ENCODE data around the gene RBM48. TPM values are rescaled to one million over a fixed set of nuclear protein-coding genes. Genes with fewer than 3 reads are reported as not detected.

The RBM48 gene
- total RNA-seq, 1 donor from 2014 or later: 17.0 TPM

GRCh38 chr7:92508946-92509345 lies 19.6 kb upstream of the RBM48 start:
- Mint-ChIP-seq H3K27me3 (no peaks in the 10 kb centered on the region), H3K4me3 (no peak overlapping the region), H3K27ac (no peak overlapping the region), H3K4me1 (ENCODE audit: unreplicated experiment) (no peaks in the 10 kb centered on the region), H3K36me3 (peaks cover 23% of the 10 kb centered on the region), H3K9me3 (no peaks in the 10 kb centered on the region)
- TF ChIP-seq CTCF (conservative IDR thresholded peaks at IDR 0.05): no peak
- DNase-seq (ENCODE audit: extremely low spot score, unreplicated experiment): no peak

- Mint-ChIP-seq H3K4me3 (no peak overlapping the region), H3K36me3 (peaks cover 18% of the 10 kb centered on the region), H3K9me3 (no peaks in the 10 kb centered on the region), H3K27me3 (no peaks in the 10 kb centered on the region), H3K27ac (no peak overlapping the region), H3K4me1 (ENCODE audit: unreplicated experiment) (no peaks in the 10 kb centered on the region)
- DNase-seq (ENCODE audit: extremely low spot score, unreplicated experiment): no peak
- no peak for TF ChIP-seq CTCF (conservative IDR thresholded peaks at IDR 0.05)
These were observed 15.3 kb upstream of the RBM48 start for GRCh38 chr7:92513167-92513902.

DNA sequence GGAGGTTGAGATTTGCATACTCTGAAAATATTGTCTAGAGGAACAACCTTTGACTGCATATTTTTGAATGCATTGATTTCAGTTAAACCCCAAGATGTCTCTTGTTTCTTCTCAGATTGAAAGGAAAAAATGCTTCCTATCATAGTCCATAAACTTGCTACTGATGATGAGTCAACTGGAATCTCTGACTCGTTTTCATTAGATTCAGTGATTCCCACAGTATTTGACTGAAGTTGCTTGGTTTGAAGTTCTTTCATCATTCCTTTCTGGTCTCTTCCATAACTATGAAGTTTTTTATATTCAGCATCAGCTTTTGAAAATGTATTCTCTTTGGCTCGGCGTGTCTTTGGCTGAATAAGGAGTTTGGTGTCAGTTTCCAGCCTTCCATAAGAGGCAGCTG lies 11.0 kb upstream of the RBM48 start:
- H3K4me3 Mint-ChIP-seq: no peak overlapping the region
- no peak for TF ChIP-seq CTCF (conservative IDR thresholded peaks at IDR 0.05)
- H3K9me3 Mint-ChIP-seq: no peaks in the 10 kb centered on the region
- H3K27me3 Mint-ChIP-seq: no peaks in the 10 kb centered on the region
- H3K27ac Mint-ChIP-seq: no peak overlapping the region
- H3K4me1 Mint-ChIP-seq (ENCODE audit: unreplicated experiment): no peaks in the 10 kb centered on the region
- peaks cover 21% of the 10 kb centered on the region for H3K36me3 Mint-ChIP-seq
- DNase-seq (ENCODE audit: extremely low spot score, unreplicated experiment): no peak

GRCh38 chr7:92520024-92520423 lies 8.6 kb upstream of the RBM48 start:
- H3K9me3 Mint-ChIP-seq: no peaks in the 10 kb centered on the region
- H3K36me3 Mint-ChIP-seq: peaks cover 15% of the 10 kb centered on the region
- no peaks in the 10 kb centered on the region for H3K27me3 Mint-ChIP-seq
- H3K27ac Mint-ChIP-seq: no peak overlapping the region
- no peak for DNase-seq (ENCODE audit: extremely low spot score, unreplicated experiment)
- no peaks in the 10 kb centered on the region for H3K4me1 Mint-ChIP-seq (ENCODE audit: unreplicated experiment)
- no peak for TF ChIP-seq CTCF (conservative IDR thresholded peaks at IDR 0.05)
- no peak overlapping the region for H3K4me3 Mint-ChIP-seq

GRCh38 chr7:92523110-92523509 lies 5.5 kb upstream of the RBM48 start:
- Mint-ChIP-seq H3K27me3 (no peaks in the 10 kb centered on the region), H3K4me3 (no peak overlapping the region), H3K4me1 (ENCODE audit: unreplicated experiment) (peaks cover 16% of the 10 kb centered on the region), H3K9me3 (no peaks in the 10 kb centered on the region), H3K36me3 (peaks cover 4% of the 10 kb centered on the region), H3K27ac (no peak overlapping the region)
- TF ChIP-seq CTCF (conservative IDR thresholded peaks at IDR 0.05): no peak
- no peak for DNase-seq (ENCODE audit: extremely low spot score, unreplicated experiment)
